GM19438 (cell line): Measurements from ENCODE around the gene SLC37A1.

Experiments
- ATAC-seq: cut with Tn5 transposase; IDR thresholded peaks from one replicate; pipeline ENCODE4 v1.9.1; 2021; ENCODE audit warnings: low read depth; ENCODE audit not compliant: unreplicated experiment

SLC37A1 gene

DNA sequence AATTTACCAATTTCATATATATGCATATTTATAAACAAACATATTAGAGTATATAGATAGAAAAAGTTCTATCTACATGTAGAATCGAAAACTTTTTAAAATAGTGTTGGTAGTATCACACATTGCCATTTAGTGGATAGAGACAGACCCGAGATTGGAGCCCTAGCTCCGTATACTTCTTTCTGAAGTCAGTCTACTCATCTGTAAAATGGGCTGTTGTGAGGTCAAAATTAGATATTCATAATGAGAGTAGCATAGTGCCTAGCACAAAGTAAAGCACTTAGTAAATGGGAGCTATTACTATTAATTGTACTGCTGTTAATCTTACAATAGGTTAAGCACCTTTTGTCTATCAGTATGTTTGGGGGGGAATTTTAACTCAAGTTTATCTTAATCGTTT, 13.4 kb upstream of the SLC37A1 start:
- no peak for ATAC-seq

DNA sequence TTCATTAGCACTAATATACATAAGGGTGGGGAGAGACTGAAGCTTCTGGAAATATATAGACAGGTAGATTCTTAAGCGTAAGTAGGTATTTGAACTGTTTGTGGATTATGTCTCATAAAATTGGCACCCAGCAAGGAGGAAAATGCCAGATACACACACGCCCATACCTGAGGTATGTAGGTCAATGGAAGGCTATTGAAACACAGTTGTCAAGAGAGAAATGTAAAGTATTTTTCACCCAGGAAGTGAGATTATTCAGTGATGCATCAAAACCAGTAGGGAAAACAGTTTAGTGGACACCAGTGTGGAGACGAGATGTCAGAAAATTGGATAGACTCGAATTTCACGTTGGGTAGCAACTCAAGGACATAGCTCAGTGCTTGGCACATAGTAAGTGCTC, 12.9 kb upstream of the SLC37A1 start:
- no peak for ATAC-seq

DNA sequence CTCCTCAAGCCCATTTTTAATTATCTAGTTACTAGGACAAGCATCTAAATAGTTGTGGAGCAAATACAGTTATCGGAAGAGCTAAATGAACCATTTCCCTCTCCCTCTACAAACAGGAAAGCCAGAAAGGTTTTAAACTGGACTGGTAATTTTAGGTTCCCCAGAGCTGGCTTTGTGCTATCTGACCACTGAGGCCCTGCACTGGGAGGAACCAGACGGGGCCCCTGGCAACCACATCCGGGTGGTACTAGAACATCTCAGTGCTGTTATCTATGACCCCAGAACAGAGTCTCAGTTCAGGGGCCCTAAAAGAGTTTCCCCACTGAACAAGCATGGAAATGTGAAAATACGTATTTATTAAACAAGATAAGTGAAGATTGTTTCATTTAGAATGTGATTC, 9.9 kb upstream of the SLC37A1 start:
- ATAC-seq = no peak

DNA sequence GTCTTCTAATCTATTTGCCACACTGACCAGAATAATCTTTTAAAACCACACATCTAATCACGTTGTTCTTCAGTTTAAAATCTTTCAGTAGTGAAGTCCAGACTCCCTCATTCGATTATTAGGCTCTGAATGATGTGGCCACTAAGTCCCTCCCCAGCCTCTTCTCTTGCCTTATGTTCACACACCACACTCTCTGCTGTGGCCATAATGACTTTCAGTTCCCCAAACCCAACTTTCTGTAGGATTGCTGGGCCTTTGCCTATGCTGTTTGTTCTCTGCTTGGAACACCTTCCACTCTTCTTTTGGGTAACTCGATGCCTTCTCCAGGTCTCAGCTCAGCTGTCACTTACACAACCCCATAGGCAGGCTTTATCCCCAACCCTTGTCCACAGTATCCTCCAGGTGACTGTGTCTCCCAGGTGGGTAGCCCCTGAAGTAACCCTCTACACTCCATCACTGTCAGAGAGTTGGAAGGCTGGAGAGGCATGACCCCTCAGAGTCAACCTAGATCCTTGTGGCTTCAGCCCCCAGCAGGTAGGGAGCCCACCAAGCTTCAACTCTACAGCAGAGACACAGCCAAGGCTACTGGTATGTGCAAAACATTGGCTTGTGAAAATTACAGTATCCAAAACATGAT, 8.4 kb upstream of the SLC37A1 start:
- ATAC-seq = peak; percentile 89

DNA sequence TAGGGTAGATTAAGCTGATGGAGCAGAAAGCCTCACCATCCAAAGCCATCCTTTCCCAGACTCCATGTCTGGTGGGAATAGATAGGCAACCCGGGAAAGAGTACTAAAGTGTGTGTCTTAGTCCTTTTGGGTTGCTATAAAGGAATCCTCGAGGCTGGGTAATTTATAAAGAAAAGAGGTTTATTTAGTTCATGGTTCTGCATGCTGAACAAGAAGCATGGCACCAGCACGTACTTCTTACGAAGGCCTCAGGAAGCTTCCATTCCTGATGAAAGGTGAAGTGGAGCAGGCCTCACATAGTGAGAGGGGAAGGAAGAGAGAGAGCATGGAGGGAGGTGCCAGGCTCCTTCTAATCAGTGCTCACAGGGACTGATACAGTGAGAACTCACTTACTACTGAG, 6.2 kb upstream of the SLC37A1 start:
- no peak for ATAC-seq

DNA sequence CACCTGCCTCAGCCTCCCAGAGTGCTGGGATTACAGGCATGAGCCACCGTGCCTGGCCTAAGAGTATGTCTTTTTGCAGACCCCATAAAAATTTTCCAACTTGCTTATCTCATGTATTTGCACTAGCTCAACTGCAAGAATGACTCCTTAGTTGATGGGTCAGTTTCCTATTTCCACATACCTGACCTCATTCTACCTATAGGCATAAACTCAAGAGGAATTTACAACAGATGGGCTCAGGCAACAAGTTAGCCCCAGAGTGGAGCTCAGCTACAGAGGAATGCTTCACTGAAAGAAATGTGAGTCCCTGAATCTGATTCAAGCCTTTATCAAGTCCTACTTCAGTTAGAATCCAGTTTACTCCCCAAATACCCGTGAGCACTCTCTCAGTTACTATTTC, 5.3 kb upstream of the SLC37A1 start:
- no peak for ATAC-seq

DNA sequence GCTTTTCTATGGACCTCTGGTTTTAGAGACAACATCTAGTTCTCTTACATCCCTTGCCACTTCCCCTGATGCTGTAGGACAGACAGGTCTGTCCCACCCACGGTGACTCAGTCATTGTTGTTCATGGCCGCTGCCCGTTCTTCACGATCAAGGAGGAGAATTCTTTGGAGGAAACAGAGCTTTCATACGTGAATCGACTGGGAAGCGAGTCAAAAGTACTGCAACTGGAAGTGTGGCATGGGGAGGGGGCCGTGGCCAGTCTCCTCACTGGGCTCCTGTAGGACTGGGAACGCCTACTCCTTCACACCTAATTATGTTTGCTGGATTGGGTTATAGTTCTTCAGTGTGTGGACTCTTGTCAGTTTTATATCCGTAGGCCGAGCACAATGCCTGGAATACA, 4.4 kb upstream of the SLC37A1 start:
- ATAC-seq = no peak

DNA sequence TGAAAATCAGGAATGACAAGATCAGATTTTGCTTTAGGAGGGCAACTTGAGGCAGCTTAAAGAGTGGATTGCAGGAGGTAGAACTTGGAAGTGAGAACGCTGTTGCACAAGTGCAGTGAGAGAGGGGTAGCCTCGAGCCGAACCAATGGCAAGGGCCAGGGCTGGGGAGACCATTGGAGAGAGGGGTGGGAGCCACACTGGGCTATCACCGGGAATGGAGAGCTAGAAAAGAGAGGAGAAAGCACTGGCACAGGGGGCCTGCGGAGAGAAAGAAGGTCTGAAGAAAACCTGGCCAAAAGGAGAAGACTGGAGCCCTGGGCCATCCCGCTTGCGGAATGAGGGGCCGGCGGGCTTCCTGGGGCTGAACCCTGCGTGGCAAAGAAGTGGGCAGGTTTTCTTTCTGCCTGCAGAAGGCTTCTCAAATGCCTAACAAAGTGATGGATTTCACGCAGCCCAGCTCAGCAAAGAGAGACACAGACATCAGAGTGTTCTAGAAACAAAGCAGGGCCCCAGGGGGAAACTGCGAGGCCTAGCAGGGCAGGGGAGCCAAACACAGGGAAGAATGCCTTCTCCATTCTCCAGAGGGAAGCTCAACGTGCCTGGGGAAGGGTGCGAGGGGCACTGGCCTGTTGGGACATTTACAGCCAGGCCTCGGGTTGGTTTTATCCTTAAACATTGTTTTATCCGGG, 1.2 kb upstream of the SLC37A1 start:
- no peak for ATAC-seq

DNA sequence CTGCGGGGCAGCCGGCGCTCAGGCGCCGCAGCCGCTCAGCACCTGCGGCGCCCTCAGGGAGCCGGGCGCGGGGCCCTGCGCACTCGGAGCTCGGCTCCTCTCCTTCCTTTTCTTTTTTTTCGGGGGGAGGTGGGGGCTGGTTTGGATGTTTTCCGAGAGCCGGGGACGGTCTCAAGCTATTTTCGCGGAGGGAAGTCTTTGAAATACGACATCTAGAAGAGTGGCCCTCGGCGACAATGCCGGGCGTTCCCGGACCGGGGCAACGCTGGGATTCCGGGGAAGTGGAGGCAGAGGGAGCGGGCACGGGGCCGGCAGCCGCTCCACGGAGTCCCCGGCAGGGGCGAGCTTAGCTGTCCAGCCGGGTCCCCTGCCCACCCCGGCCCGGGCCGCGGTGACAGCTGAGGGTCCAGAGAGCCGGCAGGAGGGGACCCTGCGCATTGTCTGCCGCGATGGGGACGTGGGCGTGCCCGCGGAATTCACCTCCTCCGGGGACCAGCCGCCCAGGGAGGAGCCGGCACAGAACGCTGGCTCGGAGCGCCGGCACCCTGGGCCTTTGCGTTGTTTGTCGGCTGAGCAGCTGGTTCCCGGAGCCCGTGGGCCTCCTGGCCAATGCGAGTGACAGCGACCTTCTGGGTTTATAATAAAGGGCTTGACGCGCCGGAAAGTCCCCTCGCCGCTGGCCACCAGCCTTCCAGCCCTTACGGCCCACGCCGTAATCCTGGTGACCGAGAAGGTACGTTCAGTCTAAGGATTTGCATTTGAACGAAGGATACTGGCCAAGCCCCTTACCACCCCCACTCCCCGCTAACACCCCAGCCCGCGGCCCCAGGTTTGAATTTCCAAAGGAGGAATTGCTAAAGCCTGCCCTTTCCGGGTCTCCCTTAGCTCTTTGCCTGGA, 582 bp downstream of the SLC37A1 start:
- ATAC-seq = no peak

DNA sequence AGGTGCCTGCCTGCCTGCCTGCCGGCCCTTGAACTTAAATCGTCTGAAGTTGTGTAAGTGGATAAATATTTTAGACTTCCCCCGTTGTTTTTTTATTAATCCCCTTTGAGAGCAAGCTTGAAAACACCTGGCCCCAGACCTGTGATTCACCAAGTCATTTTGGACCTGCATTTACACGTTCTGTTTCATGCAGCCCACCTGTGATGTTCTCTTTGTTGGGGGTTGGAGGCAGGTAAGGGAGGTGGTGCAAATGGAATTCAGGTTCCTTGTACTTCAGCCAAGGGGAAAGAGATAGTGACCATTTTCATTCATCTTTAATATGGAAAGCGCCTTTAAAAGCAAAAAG, 1.2 kb downstream of the SLC37A1 start:
- ATAC-seq = no peak

DNA sequence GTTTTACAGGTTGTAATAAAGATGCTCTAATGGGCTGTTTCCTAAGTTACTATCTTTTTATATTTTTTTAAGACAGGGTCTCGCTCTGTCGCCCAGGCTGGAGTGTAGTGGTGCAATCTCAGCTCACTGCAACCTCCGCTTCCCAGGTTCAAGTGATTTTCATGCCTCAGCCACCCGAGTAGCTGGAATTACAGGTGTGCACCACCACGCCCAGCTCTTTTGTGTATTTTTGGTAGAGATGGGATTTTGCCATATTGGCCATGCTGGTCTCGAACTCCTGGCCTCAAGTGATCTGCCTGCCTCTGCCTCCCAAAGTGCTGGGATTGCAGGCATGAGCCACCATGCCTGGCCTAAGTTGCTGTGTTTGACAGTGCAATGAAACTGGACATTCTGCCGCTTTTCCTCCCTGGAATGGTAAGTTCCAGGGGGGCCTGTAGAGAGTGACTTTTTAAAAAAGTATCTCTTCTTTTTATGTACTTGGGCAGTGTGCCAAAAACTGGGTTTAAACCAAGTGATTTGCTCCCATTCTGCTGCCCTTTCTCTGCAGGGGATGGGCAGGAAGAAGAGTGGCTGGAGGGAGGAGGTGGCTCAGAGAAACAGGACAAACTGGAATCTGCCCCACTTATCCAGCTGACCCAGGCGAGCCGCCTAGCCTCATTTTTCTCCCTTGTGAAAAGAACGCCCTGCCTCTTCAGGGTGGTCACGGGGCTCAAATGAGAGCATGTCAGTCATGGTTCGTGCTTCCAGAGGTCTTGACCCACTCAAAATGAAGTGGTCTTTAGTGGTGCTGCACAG, 2.3 kb downstream of the SLC37A1 start:
- no peak for ATAC-seq

DNA sequence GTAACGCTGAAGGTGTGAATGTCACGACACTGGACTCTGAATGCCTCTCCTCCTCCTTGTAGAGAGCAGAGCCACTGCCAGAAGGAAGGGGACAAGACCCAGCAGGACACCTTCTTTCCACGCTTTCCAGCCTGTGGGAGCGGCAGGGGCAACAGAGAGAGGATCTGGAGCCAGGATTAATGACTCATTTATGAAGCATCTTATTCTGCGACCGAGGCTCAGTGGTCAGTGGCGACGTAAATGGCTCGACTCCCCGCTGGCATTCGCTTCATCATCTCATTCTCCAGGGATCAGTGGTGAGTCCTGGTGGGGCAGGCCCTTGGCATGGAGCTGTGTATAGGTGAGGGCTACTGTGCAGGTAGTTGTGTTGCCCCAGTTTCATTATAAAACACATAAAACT, 4.6 kb downstream of the SLC37A1 start:
- ATAC-seq = no peak

DNA sequence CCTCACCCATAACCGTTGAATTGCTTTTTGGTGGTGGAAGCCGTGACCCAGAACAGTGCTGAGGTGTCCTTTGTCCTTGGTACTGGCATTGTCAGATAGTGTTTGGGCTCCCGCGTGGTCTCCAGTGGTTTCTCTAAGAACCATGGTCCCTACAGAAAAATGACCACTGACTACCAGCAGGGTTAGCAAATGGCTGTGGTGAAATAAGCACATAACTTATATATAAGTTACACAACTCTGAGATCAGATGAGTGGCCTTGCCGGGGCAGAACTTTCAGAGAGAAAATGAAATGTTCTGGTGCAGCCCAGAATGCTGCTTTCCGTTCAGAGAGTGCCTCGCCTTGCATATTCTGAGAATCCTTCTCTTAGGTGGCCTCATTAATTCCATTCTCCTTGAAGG, 5.0 kb downstream of the SLC37A1 start:
- ATAC-seq = no peak

DNA sequence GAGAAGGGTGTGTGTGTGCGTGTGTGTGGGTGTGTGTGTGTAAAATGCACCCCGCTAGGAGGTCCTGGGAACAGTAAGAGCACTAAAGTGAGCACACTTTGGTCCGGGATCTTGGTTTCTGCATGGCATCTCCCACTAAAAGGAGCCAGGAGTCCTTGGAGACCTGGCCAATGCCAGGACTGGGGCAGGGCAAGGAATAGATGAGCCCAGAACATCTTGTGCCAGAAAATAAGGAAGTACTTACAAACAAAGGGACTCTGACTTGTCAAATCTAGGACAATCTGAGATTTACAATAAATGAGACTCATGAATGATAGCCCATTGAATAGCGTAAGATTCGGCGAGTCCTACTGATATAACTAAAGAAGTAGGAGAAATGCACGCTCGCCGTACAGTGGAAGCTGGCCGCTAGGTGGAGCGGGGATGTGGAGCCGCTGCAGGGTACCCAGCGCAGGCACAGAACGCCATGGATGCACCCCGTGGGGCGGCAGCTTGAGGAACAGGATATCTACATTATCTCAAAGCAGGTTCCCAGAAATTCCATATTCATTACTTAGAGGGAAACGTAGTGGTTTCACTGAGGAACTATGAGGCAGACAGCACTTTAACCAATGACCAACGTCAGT, 7.1 kb downstream of the SLC37A1 start:
- no peak for ATAC-seq

DNA sequence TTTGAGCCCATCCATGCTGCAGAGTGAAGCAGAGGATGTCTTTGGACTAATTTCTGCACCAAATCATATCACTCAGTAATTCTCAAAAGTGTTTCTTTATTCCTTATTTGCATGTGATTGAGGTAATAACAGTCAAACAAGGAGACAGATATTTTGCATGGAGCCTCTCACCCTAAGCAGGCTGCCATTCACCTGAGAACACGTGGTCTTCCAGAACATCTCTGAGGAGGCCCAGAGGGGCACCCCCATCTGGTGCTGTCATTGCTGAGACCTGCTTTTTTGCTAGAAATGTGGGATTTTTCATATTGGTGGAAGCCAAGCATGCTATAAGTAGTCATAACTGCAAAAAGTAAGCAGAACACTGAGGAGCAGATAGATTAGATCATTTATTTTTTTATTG, 7.7 kb downstream of the SLC37A1 start:
- no peak for ATAC-seq

DNA sequence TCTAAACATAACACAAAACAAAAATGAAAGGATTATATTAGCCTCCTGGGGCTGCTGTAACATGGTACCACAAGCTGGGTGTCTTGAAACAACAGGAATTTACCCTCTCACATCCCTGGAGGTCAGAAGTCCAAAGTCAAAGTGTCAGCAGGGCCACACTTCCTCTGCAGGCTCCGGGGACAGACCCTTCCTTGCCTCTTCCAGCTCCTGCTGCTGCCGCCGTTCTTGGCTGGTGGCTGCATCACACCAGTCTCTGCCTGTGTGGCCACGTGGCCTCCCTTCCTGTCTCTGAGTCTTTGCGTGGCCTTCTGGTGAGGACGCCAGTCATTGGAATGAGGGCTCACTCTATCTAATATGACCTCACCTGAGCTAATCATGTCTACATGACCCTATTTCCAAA, 8.2 kb downstream of the SLC37A1 start:
- no peak for ATAC-seq

DNA sequence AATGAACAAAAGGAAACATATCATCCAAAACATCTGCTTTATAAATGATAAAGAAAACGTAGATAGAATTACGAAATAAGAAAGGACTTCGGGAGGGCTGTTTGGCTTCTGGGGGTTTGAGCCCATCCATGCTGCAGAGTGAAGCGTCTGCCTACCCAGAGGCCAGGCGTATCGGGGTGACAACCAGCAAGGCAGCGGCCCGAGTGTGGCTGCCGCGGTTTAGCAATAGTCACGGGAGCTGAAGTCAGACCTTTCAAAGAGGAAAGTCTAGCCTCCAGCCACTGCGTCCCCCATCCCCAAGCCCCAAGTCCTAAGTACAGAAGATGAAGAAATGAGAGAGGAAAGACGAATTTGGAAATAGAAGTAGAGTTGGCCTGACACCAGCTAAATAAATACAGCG, 8.6 kb downstream of the SLC37A1 start:
- no peak for ATAC-seq

DNA sequence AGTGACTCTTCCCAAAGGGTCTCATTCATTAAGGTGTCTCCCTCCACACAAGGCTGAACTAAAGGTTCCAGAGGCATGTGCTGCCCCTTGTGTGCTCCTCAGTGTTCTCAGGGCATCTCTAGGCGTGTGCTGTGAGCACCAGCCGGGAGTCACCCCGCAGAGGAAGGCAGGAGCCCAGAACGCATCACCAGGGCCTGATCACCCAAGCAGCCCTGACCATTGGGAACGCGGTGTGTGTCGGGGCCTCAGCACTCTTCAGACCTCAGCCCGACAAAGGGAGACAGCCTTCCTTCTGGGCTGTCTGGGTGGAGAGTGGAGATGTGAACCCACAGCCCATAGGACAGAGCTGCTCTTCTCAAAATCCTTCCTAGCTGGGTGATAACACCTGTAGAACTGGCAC, 9.1 kb downstream of the SLC37A1 start:
- ATAC-seq = no peak

DNA sequence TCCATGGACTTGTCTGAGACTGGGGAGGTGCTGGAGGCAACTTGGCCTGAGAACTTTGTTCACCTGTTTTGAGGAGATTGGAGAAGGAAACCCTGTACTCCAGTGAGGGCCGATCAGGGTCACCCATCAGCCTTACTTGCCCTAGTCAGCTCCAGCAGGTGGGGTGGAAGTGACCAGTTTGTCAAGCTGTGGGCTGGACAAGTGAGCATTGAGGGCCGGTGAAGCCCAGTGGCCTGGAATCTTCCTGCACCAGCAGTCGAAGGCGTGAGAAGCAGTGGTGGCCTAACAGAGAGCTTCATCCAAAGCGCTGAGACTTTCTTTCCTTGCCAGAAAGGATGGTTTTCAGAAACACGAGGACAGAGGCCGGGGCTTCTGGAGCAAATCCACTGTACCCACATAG, 9.6 kb downstream of the SLC37A1 start:
- no peak for ATAC-seq

DNA sequence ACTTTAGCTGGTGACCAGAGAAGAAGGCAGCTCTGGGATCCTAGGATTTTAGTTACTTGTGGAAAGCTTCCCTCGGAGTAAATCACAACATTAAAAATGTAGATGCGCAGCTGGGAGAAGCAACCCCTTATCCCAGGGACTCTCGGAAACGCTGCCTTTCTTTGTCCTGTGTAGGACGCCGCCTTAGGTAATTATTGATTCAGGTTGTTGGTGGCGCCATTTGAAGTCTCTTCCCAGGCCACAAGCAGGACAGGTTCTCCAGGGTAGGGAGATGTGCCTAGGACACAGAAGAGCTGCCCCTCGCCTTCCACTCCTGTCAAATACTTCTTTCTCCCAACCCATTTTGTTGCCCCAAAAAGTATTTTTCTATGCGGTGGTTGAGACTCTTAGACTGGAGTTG, 10.3 kb downstream of the SLC37A1 start:
- no peak for ATAC-seq
